Esophagus squamous epithelium (tissue), 5 donors: ENCODE results near the gene GMNN. TPM values are rescaled to one million over a fixed set of nuclear protein-coding genes. Genes with fewer than 3 reads are reported as not detected.
A peak's percentile ranks its signal among the peaks of the same experiment; 100 is the strongest.
"Not testable (repeated sequence)": the region's sequence is repeated elsewhere in the genome, so short reads cannot be mapped to it uniquely, and the experiment has no call there.

ENCODE experiments used
- DNase-seq: peaks from one replicate; lab custom pipeline; 2025; lab: John Stamatoyannopoulos, UW
- H3K27ac ChIP-seq, 4 donors: fragments of 200-600 bp; sonication (generic); one replicate each; pipeline ENCODE4 v1.5.1; 2016 to 2019; ENCODE audit warnings: mild to moderate bottlenecking in 1 of 4
- H3K27me3 ChIP-seq, 4 donors: fragments of 200-600 bp; sonication (generic); 1 replicate in 3 of 4; 2 replicates in 1 of 4; pipeline versions ENCODE4 v1.5.1 to v1.6.0; 2017 to 2021; ENCODE audit warnings: antibody characterized with exemption in 1 of 4
- H3K36me3 ChIP-seq, 3 donors: fragments of 200-600 bp; sonication (generic); one replicate each; pipeline ENCODE4 v1.5.1; 2016 to 2019
- H3K4me1 ChIP-seq, 3 donors: fragments of 200-600 bp; sonication (generic); one replicate each; pipeline ENCODE4 v1.5.1; 2017 to 2019
- H3K4me3 ChIP-seq, 4 donors: fragments of 200-600 bp; sonication (generic); 1 replicate in 3 of 4; 2 replicates in 1 of 4; pipeline ENCODE4 v1.5.1; 2016 to 2019; ENCODE audit warnings: mild to moderate bottlenecking in 2 of 4, moderate library complexity in 1 of 4
- H3K9me3 ChIP-seq, 3 donors: fragments of 200-600 bp; sonication (generic); one replicate each; pipeline ENCODE4 v1.5.1; 2016 to 2019
- CTCF ChIP-seq, 6 experiments: fragments of 450-650 bp in 4 of 6; fragments of 200-600 bp in 2 of 6; sonication (generic) in 2 of 6; IDR thresholded peaks; one replicate each; pipeline ENCODE4 v1.5.1; 2016 to 2019; ENCODE audit warnings: antibody characterized with exemption in 6 of 6, mild to moderate bottlenecking in 4 of 6, moderate library complexity in 4 of 6
- POLR2A ChIP-seq, 4 donors: fragments of 450-650 bp; IDR thresholded peaks; one replicate each; pipeline ENCODE4 v1.6.1; 2017; ENCODE audit warnings: antibody characterized with exemption in 4 of 4, mild to moderate bottlenecking in 4 of 4, moderate library complexity in 3 of 4
- WGBS, 2 donors: methylation state at CpG; one replicate each; pipeline ENCODE4 v1.1.5; 2018; 5-methylcytosine and 5-hydroxymethylcytosine counted together
- intact Hi-C: fragments of 100-400 bp; cut with DNase I; formaldehyde crosslinking; loops from one replicate; pipeline ENCODE4 v1.15.0; 2022
- total RNA-seq, 4 donors: library from RNA; depleted of rRNA; stranded (reverse); fragments of >200 nt; gene quantifications; one replicate each; pipeline ENCODE4 v1.1.0, GENCODE V29; 2016
- donor health status: DM: yes; HTN: yes; CAD: no.

GMNN gene
- total RNA-seq, 4 donors from 2014 or later = 12.4 to 24.3 (median 16.3) TPM

GRCh38 chr6:24749297-24749696 is 25.4 kb upstream of the GMNN start:
- Histone ChIP-seq H3K4me1 (peaks cover 0 to 3% (median 0%) of the 10 kb centered on the region in 3 donors), H3K36me3 (no peaks in the 10 kb centered on the region), H3K27me3 (no peaks in the 10 kb centered on the region), H3K4me3 (no peak overlapping the region), H3K9me3 (no peaks in the 10 kb centered on the region), H3K27ac (peak overlapping the region in 2 of 4 donors; percentile 11 to 31)
- intact Hi-C loops = no loop called here
- DNase-seq = no peak
- TF ChIP-seq CTCF (IDR thresholded peaks at IDR 0.05) (no peak), POLR2A (IDR thresholded peaks at IDR 0.05) (no peak)
- WGBS, 2 donors = 63 to 69% methylated on average over 3 of the region's 3 CpGs

GRCh38 chr6:24750878-24751277 is 23.9 kb upstream of the GMNN start:
- not testable (repeated sequence) for H3K4me3 ChIP-seq, H3K36me3 ChIP-seq
- 68 to 83% methylated on average over 3 of the region's 3 CpGs for WGBS, 2 donors

GRCh38 chr6:24752503-24752902 is 22.2 kb upstream of the GMNN start:
- no peaks in the 10 kb centered on the region for H3K36me3 ChIP-seq
- TF ChIP-seq POLR2A (IDR thresholded peaks at IDR 0.05) (no peak), CTCF (IDR thresholded peaks at IDR 0.05) (no peak)
- no peak overlapping the region for H3K4me3 ChIP-seq
- H3K9me3 ChIP-seq = no peaks in the 10 kb centered on the region
- H3K27ac ChIP-seq = no peak overlapping the region
- intact Hi-C loops = no loop called here
- DNase-seq = no peak
- WGBS, 2 donors = 54 to 68% methylated on average over 2 of the region's 2 CpGs
- H3K27me3 ChIP-seq = no peaks in the 10 kb centered on the region
- peaks cover 0 to 3% (median 0%) of the 10 kb centered on the region in 3 donors for H3K4me1 ChIP-seq

More at GRCh38 chr6:24750878-24751277, 23.9 kb upstream of the GMNN start:
- H3K27me3 ChIP-seq, DNase-seq, H3K27ac ChIP-seq, H3K9me3 ChIP-seq, intact Hi-C loops, H3K4me1 ChIP-seq: not testable (repeated sequence)

GRCh38 chr6:24752917-24753492 is 21.7 kb upstream of the GMNN start:
- TF ChIP-seq CTCF (IDR thresholded peaks at IDR 0.05) (no peak), POLR2A (IDR thresholded peaks at IDR 0.05) (no peak)
- no peaks in the 10 kb centered on the region for H3K27me3 ChIP-seq
- H3K27ac ChIP-seq = no peak overlapping the region
- H3K36me3 ChIP-seq = no peaks in the 10 kb centered on the region
- intact Hi-C loops = no loop called here
- H3K9me3 ChIP-seq = no peaks in the 10 kb centered on the region
- DNase-seq = no peak
- no peak overlapping the region for H3K4me3 ChIP-seq
- peaks cover 0 to 3% (median 0%) of the 10 kb centered on the region in 3 donors for H3K4me1 ChIP-seq
- 100% methylated on average over 1 of the region's 1 CpG for WGBS, 2 donors

- DNase-seq = no peak
- Histone ChIP-seq H3K27ac (no peak overlapping the region), H3K9me3 (no peaks in the 10 kb centered on the region), H3K4me3 (no peak overlapping the region), H3K36me3 (no peaks in the 10 kb centered on the region), H3K27me3 (no peaks in the 10 kb centered on the region), H3K4me1 (peaks cover 0 to 3% (median 0%) of the 10 kb centered on the region in 3 donors)
- intact Hi-C loops = no loop called here
- no peak for TF ChIP-seq CTCF (IDR thresholded peaks at IDR 0.05)
- WGBS, 2 donors = 81 to 89% methylated on average over 2 of the region's 2 CpGs
Observed at GRCh38 chr6:24753545-24753944, 21.2 kb upstream of the GMNN start.

GRCh38 chr6:24754378-24754777 is 20.4 kb upstream of the GMNN start:
- H3K36me3 ChIP-seq, H3K27ac ChIP-seq, H3K9me3 ChIP-seq, DNase-seq, H3K4me1 ChIP-seq, H3K4me3 ChIP-seq, intact Hi-C loops, H3K27me3 ChIP-seq: not testable (repeated sequence)
- 84 to 86% methylated on average over 4 of the region's 4 CpGs for WGBS, 2 donors
